ENCODE measurements around the gene SMIM28. TPM values are rescaled to one million over a fixed set of nuclear protein-coding genes. Genes with fewer than 3 reads are reported as not detected.
"Not testable (repeated sequence)": the region's sequence is repeated elsewhere in the genome, so short reads cannot be mapped to it uniquely, and the experiment has no call there.

SMIM28 gene
- not detected in 2 replicates for total RNA-seq (2014; rRNA removed; shearing (Covaris generic))
- polyA plus RNA-seq (2015; cell fraction: cytosol; rRNA removed), result not detected in 2 replicates
- not detected in 2 replicates for polyA plus RNA-seq (2015; cell fraction: nucleus; rRNA removed)

- DNase-seq (ENCODE audit: low read depth, low spot score), result no peak
- in situ Hi-C loops (cut with HindIII; ENCODE audit: low pct_unique_long_range_greater_than_20kb, low sequenced_read_pairs), result no loop called here
These were observed at the start of gene SMIM28 for GRCh38 chr6:138377844-138378243. Gene SMIM28, plus strand, starts transcription at chr6:138377905. Its CDS starts 168 bp downstream, at chr6:138378073.

GRCh38 chr6:138328210-138328609, 49.5 kb upstream of the SMIM28 start:
- DNase-seq (ENCODE audit: low read depth, low spot score), result no peak
- in situ Hi-C loops (cut with HindIII; ENCODE audit: low pct_unique_long_range_greater_than_20kb, low sequenced_read_pairs), result no loop called here

- no peak for DNase-seq (ENCODE audit: low read depth, low spot score)
- in situ Hi-C loops (cut with HindIII; ENCODE audit: low pct_unique_long_range_greater_than_20kb, low sequenced_read_pairs), result no loop called here
These were observed 46.9 kb upstream of the SMIM28 start for GRCh38 chr6:138330763-138331162.

GRCh38 chr6:138331444-138331843, 46.3 kb upstream of the SMIM28 start:
- no peak for DNase-seq (ENCODE audit: low read depth, low spot score)
- in situ Hi-C loops (cut with HindIII; ENCODE audit: low pct_unique_long_range_greater_than_20kb, low sequenced_read_pairs), result no loop called here

- in situ Hi-C loops (cut with HindIII; ENCODE audit: low pct_unique_long_range_greater_than_20kb, low sequenced_read_pairs), result no loop called here
- no peak for DNase-seq (ENCODE audit: low read depth, low spot score)
These were observed 45.7 kb upstream of the SMIM28 start for GRCh38 chr6:138331984-138332383.

GRCh38 chr6:138334000-138334399, 43.7 kb upstream of the SMIM28 start:
- in situ Hi-C loops (cut with HindIII; ENCODE audit: low pct_unique_long_range_greater_than_20kb, low sequenced_read_pairs), result no loop called here
- no peak for DNase-seq (ENCODE audit: low read depth, low spot score)

- DNase-seq (ENCODE audit: low read depth, low spot score), result no peak
- in situ Hi-C loops (cut with HindIII; ENCODE audit: low pct_unique_long_range_greater_than_20kb, low sequenced_read_pairs), result no loop called here
These were observed 42.7 kb upstream of the SMIM28 start for GRCh38 chr6:138334963-138335362.

GRCh38 chr6:138336221-138336620, 41.5 kb upstream of the SMIM28 start:
- in situ Hi-C loops (cut with HindIII; ENCODE audit: low pct_unique_long_range_greater_than_20kb, low sequenced_read_pairs), result no loop called here
- DNase-seq (ENCODE audit: low read depth, low spot score), result peak; percentile 40

GRCh38 chr6:138337076-138337475, 40.6 kb upstream of the SMIM28 start:
- DNase-seq (ENCODE audit: low read depth, low spot score), result no peak
- in situ Hi-C loops (cut with HindIII; ENCODE audit: low pct_unique_long_range_greater_than_20kb, low sequenced_read_pairs), result no loop called here

GRCh38 chr6:138339024-138339423, 38.7 kb upstream of the SMIM28 start:
- no peak for DNase-seq (ENCODE audit: low read depth, low spot score)
- in situ Hi-C loops (cut with HindIII; ENCODE audit: low pct_unique_long_range_greater_than_20kb, low sequenced_read_pairs), result no loop called here

- in situ Hi-C loops (cut with HindIII; ENCODE audit: low pct_unique_long_range_greater_than_20kb, low sequenced_read_pairs), result no loop called here
- no peak for DNase-seq (ENCODE audit: low read depth, low spot score)
These were observed 36.5 kb upstream of the SMIM28 start for GRCh38 chr6:138341176-138341575.

GRCh38 chr6:138343112-138343511, 34.6 kb upstream of the SMIM28 start:
- no peak for DNase-seq (ENCODE audit: low read depth, low spot score)
- in situ Hi-C loops (cut with HindIII; ENCODE audit: low pct_unique_long_range_greater_than_20kb, low sequenced_read_pairs), result no loop called here

- in situ Hi-C loops (cut with HindIII; ENCODE audit: low pct_unique_long_range_greater_than_20kb, low sequenced_read_pairs), result no loop called here
- no peak for DNase-seq (ENCODE audit: low read depth, low spot score)
These were observed 32.0 kb upstream of the SMIM28 start for GRCh38 chr6:138345565-138346285.

GRCh38 chr6:138346302-138347195, 31.2 kb upstream of the SMIM28 start:
- in situ Hi-C loops (cut with HindIII; ENCODE audit: low pct_unique_long_range_greater_than_20kb, low sequenced_read_pairs), result no loop called here
- DNase-seq (ENCODE audit: low read depth, low spot score), result no peak

GRCh38 chr6:138347864-138348263, 29.8 kb upstream of the SMIM28 start:
- no peak for DNase-seq (ENCODE audit: low read depth, low spot score)
- in situ Hi-C loops (cut with HindIII; ENCODE audit: low pct_unique_long_range_greater_than_20kb, low sequenced_read_pairs), result no loop called here

- no peak for DNase-seq (ENCODE audit: low read depth, low spot score)
- in situ Hi-C loops (cut with HindIII; ENCODE audit: low pct_unique_long_range_greater_than_20kb, low sequenced_read_pairs), result no loop called here
These were observed 27.8 kb upstream of the SMIM28 start for GRCh38 chr6:138349891-138350290.

GRCh38 chr6:138357928-138358327, 19.8 kb upstream of the SMIM28 start:
- no peak for DNase-seq (ENCODE audit: low read depth, low spot score)
- in situ Hi-C loops (cut with HindIII; ENCODE audit: low pct_unique_long_range_greater_than_20kb, low sequenced_read_pairs), result no loop called here

- in situ Hi-C loops (cut with HindIII; ENCODE audit: low pct_unique_long_range_greater_than_20kb, low sequenced_read_pairs), result not testable (repeated sequence)
These were observed 9.0 kb upstream of the SMIM28 start for GRCh38 chr6:138368684-138369083.

More at GRCh38 chr6:138368684-138369083, 9.0 kb upstream of the SMIM28 start:
- DNase-seq (ENCODE audit: low read depth, low spot score), result not testable (repeated sequence)

Measured in SK-MEL-5 (cell line).